NCI-H510A treated with DMSO at 0.1 percent for 48 hours (cell line): ENCODE measurements around the gene GBX1.

Source experiments
- DNase-seq: peaks from one replicate; lab custom pipeline; 2025; lab: John Stamatoyannopoulos, UW

GBX1 gene

DNA sequence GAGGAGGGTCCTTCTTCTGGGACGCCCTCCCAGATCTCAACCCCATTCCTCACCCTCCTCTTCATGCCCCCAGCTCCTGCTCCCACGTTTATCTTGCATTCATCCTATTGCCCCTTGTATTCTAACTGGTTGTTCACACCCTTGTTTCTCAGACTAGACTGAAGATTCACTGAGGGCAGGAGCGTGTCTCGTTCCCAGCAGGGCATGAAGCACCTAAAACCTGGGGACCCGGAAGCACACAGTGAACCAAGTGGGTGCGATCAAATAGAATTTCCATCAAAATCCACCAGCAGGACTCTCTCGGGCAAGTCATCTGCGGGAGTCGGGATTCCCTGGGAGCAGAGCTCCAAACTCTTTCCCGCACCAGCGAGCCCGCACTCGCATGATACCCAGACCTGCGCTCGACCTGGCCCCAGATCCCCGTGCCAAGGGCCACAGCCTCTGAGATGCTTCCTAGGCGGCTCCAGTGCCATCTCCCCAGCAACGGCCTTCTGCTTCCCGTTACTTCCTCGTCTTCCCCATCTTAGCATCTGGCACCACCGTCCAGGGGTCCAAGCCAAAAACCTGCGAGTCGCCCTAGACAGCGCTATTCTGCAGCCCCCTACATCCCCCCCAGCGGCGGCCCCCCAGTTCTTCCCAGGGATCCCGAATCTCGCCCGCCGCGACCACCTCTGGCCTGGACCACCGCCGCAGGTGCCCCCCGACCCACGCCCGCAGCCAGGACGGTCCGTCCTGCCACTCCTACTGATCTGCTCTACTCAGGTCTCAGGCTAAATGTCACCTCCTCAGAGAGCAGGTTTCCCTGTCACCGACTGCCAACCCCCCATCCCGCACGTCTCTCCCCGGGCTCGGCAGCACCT is 6.1 kb upstream of the GBX1 start:
- no peak for DNase-seq

DNA sequence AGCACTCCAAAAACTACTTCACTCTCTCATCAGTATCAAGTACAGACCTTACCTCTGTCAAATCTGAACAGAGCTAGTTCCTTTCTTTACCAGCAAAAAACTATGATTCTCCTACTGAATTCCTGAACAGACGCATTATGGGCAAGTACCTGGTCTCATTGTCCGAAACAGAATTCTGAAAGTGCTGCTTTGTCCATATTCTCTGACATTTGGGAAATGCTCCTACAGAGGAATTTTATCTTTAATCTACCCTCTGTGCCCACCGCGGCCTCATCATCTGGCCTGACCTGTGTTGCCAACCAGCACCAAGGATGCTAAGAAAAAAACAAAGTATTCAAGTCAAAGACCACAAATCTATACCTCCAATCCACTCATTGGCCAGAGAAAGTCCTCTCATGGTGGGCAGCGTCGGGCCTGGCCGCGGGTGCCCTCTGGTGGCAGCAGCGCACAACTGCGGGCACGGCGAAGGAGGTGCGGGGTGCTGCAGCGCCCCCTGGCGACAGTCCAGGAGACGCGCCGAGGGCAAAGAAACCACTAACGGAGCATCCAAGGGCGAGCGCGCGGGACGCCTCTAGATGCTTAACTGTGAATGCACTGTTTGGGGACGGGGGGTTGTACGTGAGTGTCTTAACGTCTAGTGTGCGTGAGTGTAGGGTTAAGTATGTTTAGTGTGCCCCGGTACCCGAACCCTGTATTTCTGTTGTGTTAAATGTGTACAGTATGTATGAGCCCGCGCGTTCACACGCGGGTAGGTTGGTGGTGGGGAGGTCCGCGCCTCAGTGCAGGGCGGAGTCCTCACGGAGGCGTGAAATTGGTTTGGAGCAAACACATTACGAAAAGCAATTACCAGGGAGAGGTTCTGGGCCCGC is 5.0 kb upstream of the GBX1 start:
- DNase-seq: peak; percentile 45

DNA sequence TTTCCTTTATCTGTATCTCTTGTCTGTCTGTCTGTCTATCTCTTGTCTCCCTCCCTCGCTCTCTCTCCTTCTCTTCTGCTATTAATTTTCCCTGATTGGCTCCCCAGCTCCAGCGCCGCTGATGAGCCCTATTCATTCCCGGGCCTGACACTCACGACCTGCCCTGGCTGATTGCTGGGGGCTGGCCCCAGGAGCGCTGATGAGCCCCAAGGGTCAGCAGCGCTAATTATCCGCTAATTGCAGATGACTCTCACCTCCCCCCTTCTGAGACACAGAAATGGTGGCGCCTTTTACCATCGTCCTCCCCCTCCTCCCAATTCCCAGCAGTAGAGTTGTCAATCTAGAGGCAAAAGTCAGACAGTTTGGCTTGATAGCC is 1.3 kb upstream of the GBX1 start:
- no peak for DNase-seq

DNA sequence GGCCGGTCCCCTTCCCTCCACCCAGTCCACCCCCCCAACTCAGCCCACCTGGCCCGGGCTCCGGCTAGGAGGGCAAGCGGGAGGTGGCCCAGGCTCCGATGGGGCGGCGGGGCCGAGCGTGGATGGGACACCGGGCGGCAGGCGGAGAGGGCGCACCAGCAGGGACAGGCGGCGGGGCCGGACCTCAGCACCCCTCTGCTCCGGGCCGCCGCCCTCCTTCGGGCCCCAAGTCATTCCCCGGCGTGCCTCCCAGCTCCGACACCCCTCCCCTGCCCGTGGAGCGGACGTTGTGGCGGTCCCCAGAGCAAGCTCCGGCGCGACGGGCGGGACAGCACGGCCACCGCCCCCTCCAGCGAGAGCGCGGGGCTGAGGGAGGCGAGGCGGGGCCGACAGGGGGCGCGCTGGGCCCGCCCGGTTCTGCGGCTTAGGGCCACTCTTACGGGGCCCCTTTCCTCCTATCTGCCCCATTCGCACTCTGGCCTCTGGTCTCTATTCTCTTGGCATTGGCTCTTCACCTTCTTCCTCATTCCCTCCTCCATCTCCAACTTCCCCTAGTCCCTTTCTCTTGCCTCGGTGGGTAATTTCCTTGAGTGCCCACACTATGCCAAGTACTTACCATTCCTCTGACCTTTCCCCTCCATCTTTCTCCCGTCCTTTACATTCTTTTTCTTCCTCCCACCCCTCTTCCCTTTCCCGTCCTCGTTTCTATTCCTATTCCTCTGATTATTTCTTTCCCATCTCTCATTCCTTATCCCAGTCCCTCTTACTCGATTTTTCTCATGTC is 701 bp upstream of the GBX1 start:
- peak; percentile 12 for DNase-seq

DNA sequence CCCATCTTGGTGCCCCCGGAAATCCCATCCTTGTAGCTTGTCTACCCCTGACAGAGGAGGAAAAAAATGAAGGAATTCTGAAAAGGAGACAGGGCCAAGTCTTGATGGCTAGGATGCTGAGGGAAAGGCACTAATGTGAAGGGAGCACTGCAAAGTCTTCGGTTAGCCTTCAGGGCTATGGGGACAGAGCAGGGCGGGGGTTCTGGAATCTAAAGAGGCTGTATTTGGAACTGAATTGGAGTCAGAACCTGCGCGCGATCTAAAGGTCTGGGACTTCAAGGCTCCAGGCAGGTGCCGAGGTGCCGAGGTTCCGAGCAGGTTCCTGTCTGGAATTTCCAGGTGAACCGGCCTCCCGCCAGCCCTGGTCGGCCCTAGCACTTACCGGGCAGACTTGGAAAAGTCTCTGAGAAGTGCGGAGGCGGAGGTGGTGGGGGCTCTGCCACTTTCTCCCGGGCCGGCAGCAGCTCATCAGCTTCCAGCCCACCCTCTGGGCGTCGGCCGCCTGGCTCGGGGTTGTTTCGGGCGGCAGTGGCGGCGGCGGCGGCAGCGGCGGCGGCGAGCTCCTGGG is 781 bp downstream of the GBX1 start:
- no peak for DNase-seq

DNA sequence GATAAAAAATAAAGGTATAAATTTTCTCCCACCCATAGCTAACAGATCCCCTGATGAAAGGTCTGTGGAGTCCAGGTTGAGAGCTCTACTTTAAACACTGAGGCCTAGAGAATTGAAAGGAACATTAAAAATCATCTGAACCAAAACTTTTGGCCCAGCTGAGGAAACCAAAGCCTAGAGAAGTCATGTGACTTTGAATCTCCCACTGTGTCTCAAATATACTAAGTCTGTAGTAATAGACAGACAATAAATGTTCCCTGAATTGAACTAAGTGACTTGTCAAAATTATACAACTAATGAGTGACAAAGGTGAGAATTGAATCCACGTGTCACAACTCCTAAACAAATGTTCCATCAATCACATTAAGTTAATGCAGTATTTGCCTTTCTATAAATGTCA is 5.7 kb downstream of the GBX1 start:
- DNase-seq: no peak

DNA sequence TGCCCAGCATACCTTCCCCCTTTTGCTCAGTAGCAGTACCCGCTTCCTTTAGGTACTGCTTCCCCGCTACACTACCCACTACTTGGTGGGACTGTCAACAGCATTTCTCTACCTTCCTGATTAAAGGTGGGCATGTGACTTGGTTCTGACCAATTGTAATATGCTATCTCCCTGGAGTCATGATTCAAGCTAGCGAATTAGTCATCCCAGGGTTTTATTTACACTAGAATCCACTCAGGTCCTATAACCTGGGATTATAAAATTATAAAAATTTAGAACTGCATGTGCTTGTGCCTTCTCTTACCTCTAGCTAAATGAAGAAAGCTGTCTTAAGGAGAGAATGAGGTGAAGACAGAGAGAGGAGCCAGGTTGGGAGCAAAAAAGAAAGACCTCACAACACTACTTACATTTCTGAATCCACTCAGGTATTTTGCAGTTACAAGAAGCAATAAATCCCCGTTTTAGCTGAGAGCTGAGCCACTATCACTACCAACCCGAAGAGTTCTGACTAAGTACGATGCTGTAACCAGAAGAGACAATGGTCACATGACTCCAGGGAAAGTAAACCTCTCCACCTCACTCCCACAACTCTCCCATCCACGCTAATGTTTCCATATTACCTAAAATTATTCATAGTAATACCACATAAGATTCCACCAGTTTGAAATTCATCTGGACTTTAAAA is 9.7 kb downstream of the GBX1 start:
- no peak for DNase-seq

DNA sequence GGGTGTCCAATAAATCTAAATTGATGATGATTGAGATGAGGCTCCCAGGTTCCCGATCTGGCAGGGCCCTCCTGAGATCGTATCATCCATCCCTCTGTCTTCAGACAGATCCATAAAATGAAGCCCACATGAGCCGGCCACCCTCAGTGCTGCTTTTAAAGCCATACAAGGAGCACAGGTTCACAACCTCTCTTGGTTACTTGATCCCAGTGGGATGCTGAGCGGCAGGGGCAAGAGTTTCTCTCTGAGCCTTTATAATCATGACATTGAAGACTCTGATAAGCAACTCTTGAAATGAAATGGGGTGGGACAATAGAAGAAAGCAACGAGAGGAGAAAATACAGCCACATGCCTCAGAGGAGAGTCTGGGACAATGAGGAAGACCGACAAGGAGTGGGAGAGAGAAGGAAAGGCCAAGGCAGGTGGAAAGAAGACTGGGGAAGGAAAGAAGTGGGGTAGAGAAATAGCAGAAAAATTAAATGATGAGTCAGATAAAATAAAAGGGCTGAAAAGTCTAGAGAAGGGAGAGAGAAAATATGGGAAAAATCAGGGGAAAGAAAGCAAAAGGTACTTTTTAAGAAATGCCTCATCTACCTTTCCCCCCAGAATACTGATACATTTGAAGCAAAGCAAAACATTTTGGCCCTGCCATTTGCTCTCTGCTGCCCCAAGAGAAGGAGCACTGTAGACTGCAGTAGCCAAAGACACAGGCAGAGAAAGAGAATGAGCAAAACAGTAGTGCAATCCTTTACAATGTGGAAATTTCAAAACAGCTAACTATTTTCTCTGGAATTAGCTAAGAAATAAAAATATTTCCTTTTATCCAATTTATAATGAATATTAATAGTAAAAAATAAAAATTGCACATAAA is 14.6 kb downstream of the GBX1 start:
- DNase-seq: no peak

DNA sequence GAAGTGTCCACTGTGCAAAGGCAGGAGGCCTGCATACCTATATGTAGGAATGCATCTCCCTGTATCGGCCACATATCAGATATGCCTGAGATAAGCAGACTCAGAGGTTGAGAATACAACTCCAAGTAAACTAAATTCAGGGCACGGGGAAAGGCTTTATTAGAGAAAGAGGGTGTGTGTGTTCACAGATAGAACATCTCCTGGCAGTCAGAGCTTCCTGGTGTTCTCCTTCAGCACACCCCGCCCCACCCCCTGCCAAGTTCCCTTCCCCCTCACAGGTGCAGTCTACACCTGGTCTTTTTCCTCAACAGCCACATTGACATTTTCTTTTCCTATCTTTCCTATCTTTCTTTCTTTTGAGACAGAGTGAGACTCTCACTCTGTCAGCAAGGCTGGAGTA is 17.1 kb downstream of the GBX1 start:
- DNase-seq: no peak

DNA sequence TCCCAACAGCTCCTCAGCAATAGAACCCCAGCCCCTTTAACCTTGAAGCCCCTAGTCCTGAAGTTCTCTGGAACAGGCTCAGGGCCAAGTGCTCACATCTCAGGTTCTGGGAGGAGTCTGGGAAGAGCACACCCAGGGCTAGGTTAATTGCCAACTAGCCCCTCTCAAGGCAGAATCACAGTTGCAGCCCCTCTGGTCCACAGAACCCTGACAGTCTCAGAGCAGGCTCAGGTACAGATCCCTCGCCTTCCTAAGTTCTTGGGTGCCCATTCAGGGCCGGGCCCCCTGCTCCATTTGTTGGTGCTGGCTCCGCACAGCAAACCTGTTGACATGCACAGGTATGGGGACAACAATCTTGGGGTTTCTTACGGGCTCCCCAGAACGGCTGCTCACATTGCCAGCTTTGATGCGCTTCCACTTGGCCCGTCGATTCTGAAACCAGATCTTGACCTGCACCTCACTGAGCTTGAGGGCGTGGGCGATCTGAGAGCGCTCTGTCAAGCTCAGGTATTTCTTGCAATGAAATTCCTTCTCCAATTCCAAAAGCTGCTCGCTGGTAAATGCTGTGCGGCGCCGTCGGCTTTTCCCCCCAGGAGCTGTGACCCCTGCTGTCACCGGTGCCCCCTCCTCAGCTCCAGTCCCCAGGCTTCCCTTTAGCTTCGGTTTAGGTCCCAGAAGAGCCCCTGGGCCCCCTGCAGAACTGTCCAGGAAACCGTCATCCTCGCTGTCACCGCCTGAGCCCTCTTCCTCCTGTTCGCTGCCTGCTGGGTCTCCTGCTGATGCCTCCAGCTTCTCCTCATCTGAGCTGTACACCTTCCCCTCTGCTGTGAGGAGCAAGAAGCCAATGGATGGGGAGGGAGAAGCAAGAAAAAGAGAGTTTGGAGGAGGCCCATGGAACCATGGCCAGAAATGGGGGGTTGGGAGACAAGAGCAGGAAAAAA is 18.9 kb downstream of the GBX1 start:
- DNase-seq: no peak

DNA sequence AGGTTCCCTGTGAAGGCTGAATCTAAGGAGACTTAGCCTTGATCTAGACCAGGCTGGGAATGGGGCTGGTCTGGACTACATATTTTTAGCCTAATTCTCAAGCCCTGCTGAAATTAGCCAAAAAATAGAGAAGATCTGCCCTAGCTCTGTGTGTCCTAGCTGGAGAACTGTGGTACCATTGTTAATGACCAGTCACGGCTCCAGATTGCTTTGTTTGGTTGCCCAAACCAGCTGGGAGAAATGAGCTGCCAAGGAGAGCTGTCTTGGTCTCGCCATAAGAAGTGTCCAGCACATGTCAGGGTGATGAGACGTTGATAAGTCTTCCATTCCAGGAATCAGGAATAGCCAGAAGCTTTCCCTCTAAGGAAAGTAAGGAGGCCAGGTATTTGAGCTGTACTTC is 20.7 kb downstream of the GBX1 start:
- DNase-seq: no peak

DNA sequence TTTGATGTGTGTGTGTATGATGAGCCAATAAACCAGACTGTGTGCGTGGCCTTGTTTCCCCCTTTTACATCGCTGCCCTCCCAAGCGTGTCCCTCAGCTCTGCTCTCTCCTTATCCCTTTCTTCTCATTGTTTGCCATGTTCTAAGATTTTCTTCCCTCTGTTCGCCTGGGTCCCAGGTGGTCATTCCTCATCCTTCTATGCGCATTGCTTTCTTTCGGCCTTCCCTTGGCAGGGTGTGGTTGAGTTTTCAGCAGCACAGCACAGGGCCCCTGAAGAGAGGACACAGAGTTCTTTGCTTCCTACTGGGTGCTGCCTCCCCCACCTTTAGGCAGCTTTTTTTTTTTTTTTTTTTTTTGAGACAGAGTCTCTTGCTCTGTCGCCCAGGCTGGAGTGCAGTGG is 23.1 kb downstream of the GBX1 start:
- DNase-seq: no peak

DNA sequence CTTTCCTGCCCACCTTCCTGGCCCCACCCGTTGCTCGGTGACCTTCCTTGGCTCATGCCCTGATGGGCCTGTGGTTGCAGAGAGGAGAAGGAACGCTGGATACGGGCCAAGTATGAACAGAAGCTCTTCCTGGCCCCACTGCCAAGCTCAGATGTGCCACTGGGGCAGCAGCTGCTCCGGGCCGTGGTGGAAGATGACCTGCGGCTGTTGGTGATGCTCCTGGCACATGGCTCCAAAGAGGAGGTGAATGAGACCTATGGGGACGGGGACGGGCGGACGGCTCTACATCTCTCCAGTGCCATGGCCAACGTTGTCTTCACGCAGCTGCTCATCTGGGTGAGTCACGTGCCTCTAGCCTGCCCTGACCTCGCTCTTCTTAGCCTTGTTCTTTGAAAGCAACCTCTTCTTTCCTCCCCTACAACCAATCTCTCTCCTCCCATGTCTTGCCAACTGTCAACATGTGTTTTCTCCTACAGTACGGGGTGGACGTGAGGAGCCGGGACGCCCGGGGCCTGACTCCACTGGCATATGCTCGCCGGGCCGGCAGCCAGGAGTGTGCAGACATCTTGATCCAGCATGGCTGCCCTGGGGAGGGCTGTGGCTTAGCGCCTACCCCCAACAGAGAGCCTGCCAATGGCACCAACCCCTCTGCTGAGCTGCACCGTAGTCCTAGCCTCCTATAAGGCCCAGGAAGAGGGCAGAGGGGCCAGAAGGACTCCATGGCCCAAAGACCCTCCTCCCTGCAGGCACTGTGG is 24.1 kb downstream of the GBX1 start:
- DNase-seq: no peak

DNA sequence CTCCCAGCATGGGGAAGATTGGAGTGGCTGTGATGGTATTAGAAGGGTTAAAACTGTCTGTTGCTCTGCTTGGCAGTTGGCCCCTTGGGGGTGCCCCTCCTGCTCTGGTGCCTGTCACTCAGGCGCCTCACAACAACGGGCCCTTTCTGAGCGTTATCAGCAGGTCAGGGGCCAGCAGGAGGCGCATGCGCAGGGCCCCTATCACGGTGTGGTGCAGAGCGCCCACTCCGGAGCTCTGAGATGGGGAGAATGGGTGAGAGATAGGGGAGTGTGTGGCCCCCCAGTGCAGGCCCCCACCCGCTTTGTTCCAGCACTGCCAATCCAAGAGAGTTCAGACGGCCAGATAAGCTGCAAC is 24.8 kb downstream of the GBX1 start:
- DNase-seq: no peak

DNA sequence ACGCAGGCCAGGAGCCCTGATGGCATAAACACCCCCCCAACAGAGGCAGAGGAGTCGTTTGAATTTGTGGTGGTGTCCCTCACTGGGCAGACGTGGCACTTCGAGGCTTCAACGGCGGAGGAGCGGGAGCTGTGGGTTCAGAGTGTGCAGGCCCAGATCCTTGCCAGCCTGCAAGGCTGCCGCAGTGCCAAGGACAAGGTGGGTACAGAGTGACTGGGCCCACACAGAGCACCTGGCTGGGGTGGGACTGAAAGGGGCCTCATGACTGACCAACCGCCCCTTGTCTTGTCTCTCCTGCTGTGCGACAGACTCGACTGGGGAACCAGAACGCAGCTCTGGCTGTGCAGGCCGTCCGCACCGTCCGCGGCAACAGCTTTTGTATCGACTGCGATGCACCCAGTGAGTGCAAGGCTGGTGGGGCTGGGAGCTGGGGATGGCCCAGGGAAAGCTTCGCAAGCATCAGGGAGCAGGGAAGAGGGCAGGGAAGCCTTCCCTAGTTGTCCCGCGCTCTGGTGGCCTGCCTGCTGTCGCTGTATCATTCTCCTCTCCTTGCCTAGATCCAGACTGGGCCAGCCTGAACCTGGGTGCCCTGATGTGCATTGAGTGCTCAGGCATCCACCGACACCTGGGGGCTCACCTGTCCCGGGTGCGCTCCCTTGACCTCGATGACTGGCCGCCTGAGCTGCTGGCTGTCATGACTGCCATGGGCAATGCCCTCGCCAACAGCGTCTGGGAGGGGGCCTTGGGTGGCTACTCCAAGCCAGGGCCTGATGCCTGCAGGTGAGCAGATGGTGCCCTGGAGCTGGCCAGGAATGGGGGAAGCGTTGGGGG is 25.4 kb downstream of the GBX1 start:
- DNase-seq: no peak

DNA sequence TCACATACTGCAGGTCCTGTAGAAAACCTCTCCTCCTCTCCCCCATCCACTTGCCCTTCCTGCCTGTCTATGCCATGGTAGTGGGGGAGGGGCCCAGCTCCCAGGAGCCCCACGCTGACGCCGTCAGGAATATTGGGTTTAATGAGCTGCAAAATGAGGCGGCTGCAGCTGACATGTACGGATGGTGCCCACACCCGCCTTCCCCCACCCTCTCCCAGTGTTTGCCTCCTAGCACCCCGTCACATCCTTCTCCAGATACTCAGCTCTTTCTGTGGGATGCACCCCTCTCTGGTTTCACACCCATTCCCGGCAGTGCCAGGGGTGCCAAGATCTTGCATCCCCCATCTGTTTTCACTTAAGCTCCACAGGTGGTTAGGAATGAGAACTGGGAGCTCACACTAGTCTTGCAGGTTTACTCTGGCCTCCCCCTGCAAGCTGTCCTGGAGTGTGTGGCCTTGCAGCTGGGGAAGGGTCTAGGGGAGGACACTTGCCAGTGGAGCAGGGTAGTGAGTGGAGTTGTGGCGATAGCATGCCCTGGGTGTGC is 26.1 kb downstream of the GBX1 start:
- no peak for DNase-seq

DNA sequence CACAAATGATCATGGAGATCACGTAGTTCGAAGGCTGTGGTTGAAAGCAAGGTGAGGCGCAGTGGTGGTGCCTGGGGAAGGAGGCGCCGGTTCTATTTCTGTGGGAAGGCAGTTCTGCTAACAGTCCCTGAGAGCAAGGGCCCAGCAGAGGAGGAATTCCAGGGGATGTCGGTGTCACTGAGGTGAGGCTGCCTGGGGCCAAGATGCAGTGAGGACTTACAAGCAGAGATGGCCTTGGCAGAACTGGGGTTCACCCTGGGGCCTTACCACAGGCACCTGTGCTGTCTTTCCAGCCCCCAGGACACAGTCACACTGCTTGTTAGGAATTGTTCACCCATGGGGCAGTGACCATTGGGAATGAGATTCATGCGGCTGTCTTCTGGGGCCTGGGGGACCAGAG is 26.7 kb downstream of the GBX1 start:
- no peak for DNase-seq

DNA sequence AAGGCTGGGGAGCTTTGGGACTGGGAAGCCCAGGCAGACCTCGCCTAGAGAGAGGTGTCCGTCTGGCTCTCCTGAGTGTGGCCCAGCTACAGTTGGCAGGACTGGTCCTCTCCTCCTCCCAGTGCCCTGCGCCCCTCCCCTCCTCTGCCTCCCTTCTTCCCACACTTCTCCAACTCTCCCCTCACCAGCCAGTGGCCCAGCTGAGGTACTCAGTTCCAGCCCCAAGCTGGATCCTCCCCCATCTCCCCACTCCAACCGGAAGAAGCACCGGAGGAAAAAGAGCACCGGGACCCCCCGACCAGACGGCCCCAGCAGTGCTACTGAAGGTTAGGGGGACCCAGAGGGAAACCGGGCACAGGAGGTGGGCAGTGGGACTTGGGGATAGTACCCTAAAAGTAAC is 27.7 kb downstream of the GBX1 start:
- no peak for DNase-seq
